OCI-LY7 (cell line): ENCODE measurements around the gene SURF4. TPM values are rescaled to one million over a fixed set of nuclear protein-coding genes. Genes with fewer than 3 reads are reported as not detected.

Source experiments
- BruUV-seq: library from RNA; stranded (reverse); fragments of 400-500 nt; replicated peaks from 2 replicates; lab custom pipeline; 2021; lab: Mats Ljungman, UMichigan
- CTCF ChIA-PET: fragments of 300-600 bp; sonication (Branson Sonifier 250); formaldehyde crosslinking; loops from one replicate; lab custom pipeline; 2022; ENCODE audit warnings: antibody characterized with exemption; ENCODE audit not compliant: unreplicated experiment; lab: Charles Lee
- POLR2A ChIA-PET: fragments of 300-600 bp; sonication (Branson Sonifier 250); formaldehyde crosslinking; loops from one replicate; lab custom pipeline; 2022; ENCODE audit warnings: antibody characterized with exemption; lab: Charles Lee
- DNase-seq: peaks from one replicate; pipeline ENCODE4 v3.0.0-alpha.2; 2015; ENCODE audit warnings: low spot score
- H2AFZ ChIP-seq: fragments of 200-600 bp; sonication (generic), shearing (Covaris generic); 2 replicates; pipeline ENCODE4 v1.6.1; 2014; ENCODE audit warnings: mild to moderate bottlenecking, antibody characterized with exemption, low read length, moderate library complexity
- H3K27ac ChIP-seq: fragments of 200-600 bp; sonication (generic); 2 replicates; pipeline ENCODE4 v1.5.1; 2014; ENCODE audit warnings: mixed run types, low read depth, mild to moderate bottlenecking, moderate library complexity, low read length, inconsistent platforms; ENCODE audit not compliant: poor library complexity, severe bottlenecking
- H3K36me3 ChIP-seq: fragments of 200-600 bp; sonication (generic); 2 replicates; pipeline ENCODE4 v1.6.1; 2014; ENCODE audit warnings: mild to moderate bottlenecking, antibody characterized with exemption, low read length, moderate library complexity, mixed read lengths; ENCODE audit not compliant: insufficient read depth
- H3K4me1 ChIP-seq: fragments of 200-600 bp; sonication (generic); 2 replicates; pipeline ENCODE4 v1.5.1; 2014; ENCODE audit warnings: mild to moderate bottlenecking, low read length; ENCODE audit not compliant: insufficient read depth, poor library complexity, severe bottlenecking
- H3K4me2 ChIP-seq: fragments of 200-600 bp; sonication (generic); 2 replicates; pipeline ENCODE4 v1.6.1; 2014; ENCODE audit warnings: mild to moderate bottlenecking, low read length
- H3K4me3 ChIP-seq: fragments of 200-600 bp; sonication (generic); 2 replicates; pipeline ENCODE4 v1.5.1; 2014; ENCODE audit warnings: mild to moderate bottlenecking, low read depth, low read length; ENCODE audit not compliant: poor library complexity, severe bottlenecking
- H3K79me2 ChIP-seq: fragments of 200-600 bp; sonication (generic); 2 replicates; pipeline ENCODE4 v1.6.1; 2016; ENCODE audit warnings: low read depth, mild to moderate bottlenecking, low read length, moderate library complexity, mixed read lengths; ENCODE audit not compliant: insufficient read depth
- H3K9me2 ChIP-seq: fragments of 200-600 bp; sonication (generic); 2 replicates; pipeline ENCODE4 v1.6.1; 2016; ENCODE audit warnings: mild to moderate bottlenecking, low read length, mixed read lengths; ENCODE audit not compliant: insufficient read depth
- H3K9me3 ChIP-seq: fragments of 200-600 bp; sonication (generic); 2 replicates; pipeline ENCODE4 v1.6.1; 2014; ENCODE audit warnings: mild to moderate bottlenecking, mixed run types, low read length, mixed read lengths
- H4K20me1 ChIP-seq: fragments of 200-600 bp; sonication (generic); 2 replicates; pipeline ENCODE4 v1.6.1; 2014; ENCODE audit warnings: mild to moderate bottlenecking, antibody characterized with exemption, low read length, moderate library complexity, mixed read lengths; ENCODE audit not compliant: insufficient read depth
- CTCF ChIP-seq: fragments of 200-600 bp; sonication (generic); conservative IDR thresholded peaks from 2 replicates; pipeline ENCODE4 v1.5.1; 2014; ENCODE audit warnings: mild to moderate bottlenecking, antibody characterized with exemption, low read length, moderate library complexity, mixed read lengths
- EZH2phosphoT487 ChIP-seq: fragments of 200-600 bp; sonication (generic); IDR thresholded peaks from 2 replicates; pipeline ENCODE4 v1.6.1; 2018; ENCODE audit warnings: low read depth, borderline replicate concordance, mild to moderate bottlenecking, mixed run types, antibody characterized with exemption, low read length, moderate library complexity, mixed read lengths
- intact Hi-C: fragments of 100-400 bp; cut with micrococcal nuclease; formaldehyde crosslinking; loops from one replicate; pipeline ENCODE4 v1.10.0; 2022; ENCODE audit not compliant: unreplicated experiment
- total RNA-seq, 2 experiments: library from RNA; depleted of rRNA in 1 of 2; stranded (reverse); fragments of >200 nt in 1 of 2; shearing (Covaris generic) in 1 of 2; gene quantifications; 2 replicates each; pipeline ENCODE4 v1.2.3, GENCODE V29; 2014 to 2022

SURF4 gene
- total RNA-seq, 2 experiments from 2014 or later = 75.5 to 92.3 TPM

GRCh38 chr9:133403766-133404453 lies 28.1 kb upstream of the SURF4 start:
- intact Hi-C loops = no loop called here
- ChIA-PET CTCF (interaction anchor here (0.6 to 1.5 kb wide), 2 partner anchors 19 to 83 kb away, joined by 3 read pairs; no protein-coding TSS in a partner anchor), POLR2A (interaction anchor here (0.6 kb wide), 1 partner anchor 887 kb away, joined by 3 read pairs; no protein-coding TSS in a partner anchor)
- no peaks in the 10 kb centered on the region for H3K79me2 ChIP-seq
- BruUV-seq = no TSS peak
- H3K4me1 ChIP-seq = peaks cover 17% of the 10 kb centered on the region
- no peak overlapping the region for H3K27ac ChIP-seq
- peak; percentile 49 for DNase-seq
- H3K4me3 ChIP-seq = no peak overlapping the region
- peaks cover 59% of the 10 kb centered on the region for H3K36me3 ChIP-seq
- no peaks in the 10 kb centered on the region for H4K20me1 ChIP-seq
- no peaks in the 10 kb centered on the region for H3K9me3 ChIP-seq
- TF ChIP-seq CTCF (peak; percentile 83), EZH2phosphoT487 (no peak)
- H2AFZ ChIP-seq = no peak overlapping the region
- H3K9me2 ChIP-seq = no peaks in the 10 kb centered on the region
- no peak overlapping the region for H3K4me2 ChIP-seq

DNA sequence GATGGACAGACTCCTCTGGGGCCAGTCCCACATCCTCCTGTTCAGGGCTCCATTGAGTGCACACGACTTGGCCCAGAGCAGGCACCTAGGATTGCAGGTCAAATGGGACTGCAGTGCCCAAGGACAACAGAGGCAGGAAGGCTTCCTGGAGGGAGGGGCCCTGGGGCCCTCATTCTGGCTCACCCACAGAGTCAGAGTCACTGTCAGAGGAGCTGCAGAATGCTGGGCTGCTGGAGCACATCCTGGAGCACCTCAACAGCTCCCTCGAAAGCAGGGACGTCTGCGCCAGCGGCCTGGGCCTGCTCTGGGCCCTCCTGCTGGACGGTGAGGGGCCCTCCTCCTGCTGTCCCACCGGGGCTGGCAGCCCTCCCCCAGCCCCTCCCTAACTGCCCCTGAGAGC lies 26.8 kb upstream of the SURF4 start:
- intact Hi-C loops = no loop called here
- Histone ChIP-seq H4K20me1 (no peaks in the 10 kb centered on the region), H3K4me3 (no peak overlapping the region), H3K9me3 (no peaks in the 10 kb centered on the region), H3K9me2 (no peaks in the 10 kb centered on the region), H3K79me2 (no peaks in the 10 kb centered on the region), H3K27ac (no peak overlapping the region), H3K4me2 (no peak overlapping the region), H2AFZ (no peak overlapping the region), H3K36me3 (peaks cover 50% of the 10 kb centered on the region), H3K4me1 (peaks cover 17% of the 10 kb centered on the region)
- BruUV-seq = no TSS peak
- ChIA-PET CTCF (no interaction called here), POLR2A (no interaction called here)
- no peak for TF ChIP-seq EZH2phosphoT487
- TF ChIP-seq CTCF = no peak
- DNase-seq = no peak

DNA sequence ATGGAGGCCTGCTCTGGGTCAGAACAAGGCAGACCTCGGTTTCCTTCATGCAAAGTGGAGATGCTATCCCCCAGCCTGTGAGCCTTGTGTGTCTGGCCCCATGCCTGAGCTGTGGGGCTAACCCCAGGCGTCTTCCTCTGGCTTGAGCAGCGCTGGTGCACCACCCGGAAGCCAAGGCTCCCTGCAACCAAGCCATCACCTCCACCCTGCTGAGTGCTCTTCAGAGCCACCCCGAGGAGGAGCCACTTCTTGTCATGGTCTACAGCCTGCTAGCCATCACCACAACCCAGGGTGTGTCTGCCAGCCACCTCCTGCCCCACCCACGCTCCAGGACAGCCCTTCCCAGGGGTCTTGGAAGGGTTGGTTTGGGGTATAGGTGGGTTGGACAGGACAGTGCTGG lies 25.7 kb upstream of the SURF4 start:
- intact Hi-C loops = no loop called here
- H3K4me1 ChIP-seq = peaks cover 10% of the 10 kb centered on the region
- H3K9me3 ChIP-seq = no peaks in the 10 kb centered on the region
- H3K79me2 ChIP-seq = no peaks in the 10 kb centered on the region
- TF ChIP-seq CTCF (no peak), EZH2phosphoT487 (no peak)
- no peak overlapping the region for H2AFZ ChIP-seq
- BruUV-seq = no TSS peak
- H3K36me3 ChIP-seq = peaks cover 39% of the 10 kb centered on the region
- no peak overlapping the region for H3K4me2 ChIP-seq
- no peak overlapping the region for H3K27ac ChIP-seq
- CTCF ChIA-PET = no interaction called here
- H4K20me1 ChIP-seq = no peaks in the 10 kb centered on the region
- H3K4me3 ChIP-seq = no peak overlapping the region
- no peak for DNase-seq
- no peaks in the 10 kb centered on the region for H3K9me2 ChIP-seq
- POLR2A ChIA-PET = no interaction called here
